NCI-H2107 treated with DMSO at 0.1 percent for 48 hours (cell line): Measurements from ENCODE around the gene AFF3.

Experiments used
- DNase-seq: peaks from one replicate; lab custom pipeline; 2025; ENCODE audit not compliant: unreplicated experiment; lab: John Stamatoyannopoulos, UW

Gene AFF3

GRCh38 chr2:99725820-99726219, 416.6 kb downstream of the AFF3 start:
- DNase-seq: no peak

GRCh38 chr2:99722476-99722875, 419.9 kb downstream of the AFF3 start:
- DNase-seq: no peak

GRCh38 chr2:99719102-99719501, 423.3 kb downstream of the AFF3 start:
- DNase-seq: no peak

- DNase-seq: no peak
Observed at GRCh38 chr2:99715956-99716355, 426.4 kb downstream of the AFF3 start.

- DNase-seq: no peak
Observed at GRCh38 chr2:99714349-99714748, 428.0 kb downstream of the AFF3 start.

GRCh38 chr2:99711144-99711543, 431.2 kb downstream of the AFF3 start:
- DNase-seq: no peak

- DNase-seq: no peak
Observed at GRCh38 chr2:99710721-99711120, 431.7 kb downstream of the AFF3 start.

GRCh38 chr2:99709229-99709628, 433.2 kb downstream of the AFF3 start:
- DNase-seq: no peak

GRCh38 chr2:99708231-99708630, 434.2 kb downstream of the AFF3 start:
- DNase-seq: no peak

GRCh38 chr2:99707592-99707991, 434.8 kb downstream of the AFF3 start:
- no peak for DNase-seq

- DNase-seq: no peak
Observed at GRCh38 chr2:99706735-99707134, 435.7 kb downstream of the AFF3 start.

GRCh38 chr2:99701503-99701902, 440.9 kb downstream of the AFF3 start:
- DNase-seq: no peak

- DNase-seq: no peak
Observed at GRCh38 chr2:99700482-99701398, 441.6 kb downstream of the AFF3 start.

GRCh38 chr2:99698896-99699295, 443.5 kb downstream of the AFF3 start:
- peak; percentile 18 for DNase-seq

GRCh38 chr2:99697811-99698568, 444.4 kb downstream of the AFF3 start:
- DNase-seq: no peak

- no peak for DNase-seq
Observed at GRCh38 chr2:99695944-99696253, 446.5 kb downstream of the AFF3 start.

GRCh38 chr2:99695130-99695943, 447.1 kb downstream of the AFF3 start:
- no peak for DNase-seq

- DNase-seq: no peak
Observed at GRCh38 chr2:99694331-99694730, 448.1 kb downstream of the AFF3 start.

- DNase-seq: peak; percentile 4
Observed at GRCh38 chr2:99692785-99693184, 449.6 kb downstream of the AFF3 start.

GRCh38 chr2:99691926-99692325, 450.5 kb downstream of the AFF3 start:
- DNase-seq: no peak

GRCh38 chr2:99689145-99689742, 453.1 kb downstream of the AFF3 start:
- peak; percentile 70 for DNase-seq
